Common myeloid progenitor, CD34-positive (primary cell): ENCODE data around the gene MAMDC2. TPM values are rescaled to one million over a fixed set of nuclear protein-coding genes. Genes with fewer than 3 reads are reported as not detected.

Experiments
- CTCF ChIA-PET: fragments of 350-600 bp; sonication (Branson Sonifier 250); formaldehyde crosslinking; loops from one replicate; lab custom pipeline; 2021; ENCODE audit warnings: antibody characterized with exemption; lab: Charles Lee
- POLR2A ChIA-PET: fragments of 350-600 bp; sonication (Branson Sonifier 250); formaldehyde crosslinking; loops from one replicate; lab custom pipeline; 2021; ENCODE audit warnings: antibody characterized with exemption; lab: Charles Lee
- DNase-seq, 3 donors: peaks; one replicate each; pipeline versions ENCODE4 v3.0.0 to v3.0.0-alpha.2; 2013
- H3K27ac ChIP-seq, 2 experiments: 1 replicate in 1 of 2; 2 replicates in 1 of 2; pipeline ENCODE4 v1.7.0; 2013; ENCODE audit warnings: inconsistent platforms in 2 of 2, low read length in 2 of 2, mild to moderate bottlenecking in 2 of 2, low read depth in 1 of 2, moderate library complexity in 1 of 2; ENCODE audit not compliant: severe bottlenecking in 2 of 2, insufficient read depth in 1 of 2, poor library complexity in 1 of 2
- H3K27me3 ChIP-seq, 5 experiments: replicated peaks in 2 of 5; 1 replicate in 3 of 5; 2 replicates in 2 of 5; pipeline versions ENCODE4 v1.6.1 to v1.7.0; 2013; ENCODE audit warnings: low read length in 4 of 5, mild to moderate bottlenecking in 2 of 5, moderate library complexity in 2 of 5, inconsistent platforms in 1 of 5; ENCODE audit not compliant: insufficient read depth in 5 of 5, control insufficient read depth in 4 of 5
- H3K36me3 ChIP-seq, 4 experiments: 1 replicate in 2 of 4; 2 replicates in 2 of 4; pipeline versions ENCODE4 v1.6.1 to v1.7.0; 2013; ENCODE audit warnings: low read length in 3 of 4, control low read depth in 1 of 4, mild to moderate bottlenecking in 1 of 4; ENCODE audit not compliant: control insufficient read depth in 4 of 4, insufficient read depth in 4 of 4
- H3K4me1 ChIP-seq, 4 experiments: 1 replicate in 3 of 4; 2 replicates in 1 of 4; pipeline versions ENCODE4 v1.6.1 to v1.7.1; 2013; ENCODE audit warnings: low read length in 3 of 4, mild to moderate bottlenecking in 3 of 4, control low read depth in 1 of 4, inconsistent platforms in 1 of 4, moderate library complexity in 1 of 4; ENCODE audit not compliant: control insufficient read depth in 4 of 4, insufficient read depth in 4 of 4; ENCODE audit errors: control extremely low read depth in 1 of 4
- H3K4me3 ChIP-seq, 7 experiments: 1 replicate in 4 of 7; 2 replicates in 3 of 7; pipeline versions ENCODE4 v1.5.1 to v1.7.0; 2013; ENCODE audit warnings: mild to moderate bottlenecking in 7 of 7, low read length in 6 of 7, moderate library complexity in 6 of 7, inconsistent platforms in 2 of 7, low read depth in 2 of 7, control low read depth in 1 of 7; ENCODE audit not compliant: insufficient read depth in 4 of 7, control insufficient read depth in 1 of 7; ENCODE audit errors: extremely low read depth in 1 of 7
- H3K9me3 ChIP-seq, 5 experiments: 1 replicate in 4 of 5; 2 replicates in 1 of 5; pipeline versions ENCODE4 v1.6.1 to v1.7.1; 2013; ENCODE audit warnings: low read length in 4 of 5, mild to moderate bottlenecking in 2 of 5, inconsistent platforms in 1 of 5, low read depth in 1 of 5, moderate library complexity in 1 of 5; ENCODE audit not compliant: control insufficient read depth in 4 of 5, insufficient read depth in 2 of 5; ENCODE audit errors: control extremely low read depth in 1 of 5
- WGBS: methylation state at CpG from one replicate; pipeline ENCODE4 v1.1.5; 2013; ENCODE audit not compliant: insufficient coverage; 5-methylcytosine and 5-hydroxymethylcytosine counted together
- polyA plus RNA-seq: library from polyadenylated mRNA; unstranded; fragments of 120-200 nt; gene quantifications from one replicate; pipeline ENCODE4 v1.2.1, GENCODE V29; 2013

Gene MAMDC2
- 38.0 TPM for polyA plus RNA-seq

- Histone ChIP-seq H3K4me1 (peaks cover 0 to 53% (median 33%) of the 10 kb centered on the region in 4 experiments), H3K9me3 (peaks cover 0 to 2% (median 0%) of the 10 kb centered on the region in 5 experiments), H3K4me3 (peak within 1 kb of the TSS in 6 of 7 experiments; percentile 30 to 81 (median 69)), H3K27ac (no peak within 1 kb of the TSS), H3K27me3 (peaks cover 0 to 15% (median 3%) of the 10 kb centered on the region in 5 experiments), H3K36me3 (peaks cover 0 to 6% (median 0%) of the 10 kb centered on the region in 4 experiments)
- WGBS: 2% methylated on average over 38 of the region's 55 CpGs
- peak; percentile 22 to 71 (median 55) for DNase-seq
- ChIA-PET CTCF (interaction anchor here (0.6 to 1.6 kb wide), 8 partner anchors 9 to 67 kb away, joined by 3 to 7 read pairs (median 3); no protein-coding TSS in a partner anchor), POLR2A (no interaction called here)
Observed at GRCh38 chr9:70043689-70044489, at the start of gene MAMDC2. Gene MAMDC2 (plus strand): TSS chr9:70043848. CDS start chr9:70044198, 350 bp downstream.

DNA sequence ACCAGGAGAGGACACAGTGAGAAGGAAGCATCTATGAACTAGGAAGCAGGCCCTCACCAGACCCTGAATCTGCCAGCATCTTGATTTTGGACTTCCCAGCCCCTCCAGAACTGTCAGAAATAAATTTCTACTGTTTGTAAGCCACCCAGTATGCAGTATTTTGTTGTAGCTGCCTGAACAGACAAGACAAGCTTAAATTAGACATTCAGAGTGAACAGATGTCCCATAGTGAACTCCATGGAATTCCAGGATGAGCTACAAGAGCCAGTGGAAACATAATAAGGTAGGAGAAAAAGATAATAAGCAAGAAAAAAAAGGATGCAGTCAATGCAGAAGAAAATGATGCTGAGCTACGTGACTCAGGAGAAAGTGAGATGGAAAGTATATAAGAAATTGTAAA is 47.8 kb upstream of the MAMDC2 start:
- Histone ChIP-seq H3K27me3 (peaks cover 0 to 3% (median 0%) of the 10 kb centered on the region in 5 experiments), H3K4me3 (no peak overlapping the region), H3K4me1 (no peaks in the 10 kb centered on the region), H3K27ac (no peak overlapping the region), H3K9me3 (peaks cover 0 to 2% (median 0%) of the 10 kb centered on the region in 5 experiments), H3K36me3 (no peaks in the 10 kb centered on the region)
- ChIA-PET CTCF (no interaction called here), POLR2A (no interaction called here)
- DNase-seq: no peak
- 100% methylated on average over 1 of the region's 1 CpG for WGBS

DNA sequence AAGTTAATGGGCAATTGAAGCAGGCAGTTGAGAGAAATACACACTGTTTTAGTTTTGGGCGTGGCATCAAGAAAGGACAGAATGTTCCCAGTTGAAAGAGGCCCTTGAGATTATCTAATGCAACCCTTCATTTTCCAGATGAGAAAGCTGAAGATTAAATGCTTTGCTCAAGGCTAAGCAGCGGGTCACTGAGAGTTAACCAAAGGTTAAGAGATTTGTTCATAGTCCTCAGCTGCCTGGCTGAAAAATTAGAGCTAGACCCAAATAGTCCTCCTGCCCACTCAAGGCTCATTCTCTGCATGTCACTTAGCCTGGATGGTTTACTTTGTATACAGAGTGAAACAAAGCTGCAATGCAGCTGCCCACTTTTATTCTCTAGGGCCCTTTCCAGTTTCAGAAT is 46.7 kb upstream of the MAMDC2 start:
- Histone ChIP-seq H3K9me3 (peaks cover 0 to 2% (median 0%) of the 10 kb centered on the region in 5 experiments), H3K4me1 (no peaks in the 10 kb centered on the region), H3K27ac (no peak overlapping the region), H3K27me3 (peaks cover 0 to 3% (median 0%) of the 10 kb centered on the region in 5 experiments), H3K4me3 (no peak overlapping the region), H3K36me3 (no peaks in the 10 kb centered on the region)
- WGBS: 100% methylated on average over 2 of the region's 2 CpGs
- POLR2A ChIA-PET: no interaction called here
- CTCF ChIA-PET: no interaction called here
- no peak for DNase-seq

DNA sequence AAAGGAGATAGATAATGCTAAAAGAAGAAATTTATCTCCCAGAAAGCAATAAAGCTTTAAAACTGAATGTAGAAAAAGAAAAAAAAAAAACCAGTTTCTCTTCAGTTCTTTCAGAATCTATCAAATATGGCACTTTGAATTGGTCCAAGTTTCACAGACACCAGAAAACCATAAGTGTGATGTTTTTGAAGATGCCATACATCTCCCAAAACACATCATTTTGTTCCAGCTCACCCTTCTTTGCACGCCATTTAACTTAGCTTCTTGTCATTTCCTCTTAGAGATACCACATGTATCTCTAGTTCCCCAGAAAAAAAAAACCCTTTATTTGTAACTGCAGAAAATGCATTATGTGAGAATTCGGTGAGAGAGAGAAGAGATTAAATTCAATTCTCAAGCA is 46.1 kb upstream of the MAMDC2 start:
- Histone ChIP-seq H3K27ac (no peak overlapping the region), H3K4me1 (no peaks in the 10 kb centered on the region), H3K36me3 (no peaks in the 10 kb centered on the region), H3K9me3 (peaks cover 0 to 2% (median 0%) of the 10 kb centered on the region in 5 experiments), H3K4me3 (no peak overlapping the region), H3K27me3 (peaks cover 0 to 3% (median 0%) of the 10 kb centered on the region in 5 experiments)
- 100% methylated on average over 1 of the region's 2 CpGs for WGBS
- no peak for DNase-seq
- CTCF ChIA-PET: no interaction called here
- POLR2A ChIA-PET: no interaction called here

GRCh38 chr9:69999315-69999714 is 44.3 kb upstream of the MAMDC2 start:
- Histone ChIP-seq H3K27me3 (peaks cover 0 to 2% (median 0%) of the 10 kb centered on the region in 5 experiments), H3K4me1 (no peaks in the 10 kb centered on the region), H3K27ac (no peak overlapping the region), H3K4me3 (no peak overlapping the region), H3K9me3 (peaks cover 0 to 2% (median 0%) of the 10 kb centered on the region in 5 experiments), H3K36me3 (no peaks in the 10 kb centered on the region)
- CTCF ChIA-PET: no interaction called here
- WGBS: no CpG with 5 or more reads among the region's 1 CpG
- no peak for DNase-seq
- POLR2A ChIA-PET: no interaction called here

DNA sequence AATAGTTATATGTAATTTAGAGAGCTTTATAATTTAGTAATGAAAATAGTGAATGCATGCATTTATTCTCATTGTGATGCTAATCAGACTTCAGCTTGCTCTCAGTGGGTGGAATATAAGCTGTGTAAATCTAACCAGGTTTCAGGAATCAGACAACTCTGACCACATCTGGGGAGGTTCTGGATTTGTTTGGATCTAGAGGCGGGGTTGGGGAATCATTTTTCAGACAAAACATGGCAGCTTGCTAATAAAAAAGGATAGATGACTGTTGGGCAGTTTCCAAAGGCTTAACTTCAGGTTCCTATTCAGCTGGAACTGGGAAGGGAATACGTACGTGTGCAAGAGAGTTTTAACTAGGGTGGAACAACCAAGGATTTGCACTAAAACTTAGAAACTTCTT is 43.2 kb upstream of the MAMDC2 start:
- DNase-seq: no peak
- ChIA-PET CTCF (interaction anchor here (1.4 kb wide), 1 partner anchor 20 kb away, joined by 3 read pairs; no protein-coding TSS in a partner anchor), POLR2A (no interaction called here)
- Histone ChIP-seq H3K4me1 (no peaks in the 10 kb centered on the region), H3K27ac (no peak overlapping the region), H3K9me3 (peaks cover 0 to 2% (median 0%) of the 10 kb centered on the region in 5 experiments), H3K27me3 (peaks cover 0 to 2% (median 0%) of the 10 kb centered on the region in 5 experiments), H3K4me3 (no peak overlapping the region), H3K36me3 (no peaks in the 10 kb centered on the region)
- WGBS: 100% methylated on average over 1 of the region's 3 CpGs
